Hepatocyte (in vitro differentiated cells): Measurements from ENCODE around the gene CCDC187. TPM values are rescaled to one million over a fixed set of nuclear protein-coding genes. Genes with fewer than 3 reads are reported as not detected.

Source experiments
- DNase-seq: peaks from one replicate; pipeline ENCODE4 v3.0.0-alpha.2; 2016; ENCODE audit warnings: low spot score
- H2AFZ ChIP-seq: fragments of 200-600 bp; sonication (generic); 2 replicates; pipeline ENCODE4 v1.6.0; 2016; ENCODE audit warnings: antibody characterized with exemption, mild to moderate bottlenecking
- H3K27ac ChIP-seq: fragments of 200-600 bp; sonication (generic); 2 replicates; pipeline ENCODE4 v1.5.1; 2016; ENCODE audit warnings: mild to moderate bottlenecking
- H3K27me3 ChIP-seq: fragments of 200-600 bp; sonication (generic); 2 replicates; pipeline ENCODE4 v1.6.1; 2016
- H3K36me3 ChIP-seq: fragments of 200-600 bp; sonication (generic); replicated peaks from 2 replicates; pipeline ENCODE4 v1.5.1; 2016; ENCODE audit warnings: low read depth; ENCODE audit not compliant: insufficient read depth
- H3K4me1 ChIP-seq: fragments of 200-600 bp; sonication (generic); 2 replicates; pipeline ENCODE4 v1.5.1; 2016; ENCODE audit warnings: mild to moderate bottlenecking, moderate library complexity; ENCODE audit not compliant: insufficient read depth
- H3K4me2 ChIP-seq: fragments of 200-600 bp; sonication (generic); 2 replicates; pipeline ENCODE4 v1.6.0; 2016
- H3K4me3 ChIP-seq: fragments of 200-600 bp; sonication (generic); 2 replicates; pipeline ENCODE4 v1.5.1; 2016; ENCODE audit warnings: mild to moderate bottlenecking
- H3K79me2 ChIP-seq: fragments of 200-600 bp; sonication (generic); 2 replicates; pipeline ENCODE4 v1.6.0; 2017; ENCODE audit warnings: mild to moderate bottlenecking
- H3K9me2 ChIP-seq: fragments of 200-600 bp; sonication (generic); replicated peaks from 2 replicates; pipeline ENCODE4 v1.6.0; 2017; ENCODE audit warnings: mild to moderate bottlenecking; ENCODE audit not compliant: insufficient read depth
- H3K9me3 ChIP-seq: fragments of 200-600 bp; sonication (generic); 2 replicates; pipeline ENCODE4 v1.5.1; 2016; ENCODE audit warnings: low read depth, mild to moderate bottlenecking
- H4K20me1 ChIP-seq: fragments of 200-600 bp; sonication (generic); 2 replicates; pipeline ENCODE4 v1.6.0; 2016; ENCODE audit warnings: mild to moderate bottlenecking; ENCODE audit not compliant: insufficient read depth, poor library complexity, severe bottlenecking
- EZH2 ChIP-seq: fragments of 200-600 bp; sonication (generic); IDR thresholded peaks from 2 replicates; pipeline ENCODE4 v1.6.1; 2016; ENCODE audit warnings: antibody characterized with exemption, mild to moderate bottlenecking, borderline replicate concordance
- EZH2phosphoT487 ChIP-seq: fragments of 200-600 bp; sonication (generic); IDR thresholded peaks from one replicate; pipeline ENCODE4 v1.6.1; 2018; ENCODE audit warnings: antibody characterized with exemption, mild to moderate bottlenecking, low read depth, moderate library complexity; ENCODE audit not compliant: unreplicated experiment, severe bottlenecking
- WGBS: methylation state at CpG from one replicate; pipeline ENCODE4 v1.1.6; 2016; ENCODE audit warnings: low lambda C conversion rate; ENCODE audit errors: missing lambda C conversion rate; 5-methylcytosine and 5-hydroxymethylcytosine counted together
- polyA plus RNA-seq: library from polyadenylated mRNA; unstranded; fragments of >200 nt; fragmentation: Nextera tagmentation; extraction: Ambion mirVana; gene quantifications from 2 replicates; pipeline ENCODE4 v1.2.1, GENCODE V29; 2016
- total RNA-seq: library from RNA; depleted of rRNA; stranded (reverse); fragments of >200 nt; gene quantifications from 2 replicates; pipeline ENCODE4 v1.2.3, GENCODE V29; 2014
- TF ChIP-seq, protein P1 (sequence below): fragments of 200-600 bp; sonication (generic); IDR thresholded peaks from 2 replicates; pipeline ENCODE4 v1.5.1; 2016; ENCODE audit warnings: antibody characterized with exemption, mild to moderate bottlenecking; ENCODE audit not compliant: poor library complexity

Gene CCDC187
- total and polyA plus RNA-seq, 2 experiments from 2014 or later, result 0.60 to 0.75 TPM

DNA sequence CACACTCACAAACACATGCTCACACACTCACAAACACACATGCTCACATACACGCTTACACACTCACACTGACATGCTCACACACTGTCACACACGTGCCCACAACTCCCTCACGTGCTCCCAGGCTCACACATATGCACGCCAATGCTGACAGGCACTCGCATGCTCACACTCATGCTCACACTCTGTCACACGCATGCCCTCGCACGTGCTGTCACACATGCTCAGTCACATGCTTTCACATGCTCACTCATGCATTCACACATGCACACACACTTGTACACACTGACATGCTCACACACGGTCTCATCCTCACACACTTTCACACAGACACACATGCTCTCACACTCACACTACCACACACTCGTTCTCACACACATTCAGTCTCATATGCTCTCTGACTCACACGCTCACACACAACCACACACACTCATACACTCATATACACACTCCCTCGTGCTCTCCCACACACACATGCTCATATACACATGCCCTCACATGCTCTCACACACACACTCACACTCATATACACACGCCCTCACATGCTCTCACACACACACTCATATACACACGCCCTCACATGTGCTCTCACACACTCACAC lies 10.3 kb downstream of the CCDC187 start:
- H3K27ac ChIP-seq, result no peak overlapping the region
- H3K27me3 ChIP-seq, result no peaks in the 10 kb centered on the region
- H3K4me2 ChIP-seq, result no peak overlapping the region
- no peak for DNase-seq
- WGBS, result 92% methylated on average over 14 of the region's 14 CpGs
- no peaks in the 10 kb centered on the region for H3K36me3 ChIP-seq
- H4K20me1 ChIP-seq, result no peaks in the 10 kb centered on the region
- H3K4me3 ChIP-seq, result no peak overlapping the region
- no peaks in the 10 kb centered on the region for H3K9me2 ChIP-seq
- H3K9me3 ChIP-seq, result no peaks in the 10 kb centered on the region
- peaks cover 3% of the 10 kb centered on the region for H3K4me1 ChIP-seq
- no peak for TF ChIP-seq EZH2
- TF ChIP-seq, protein P1, sequence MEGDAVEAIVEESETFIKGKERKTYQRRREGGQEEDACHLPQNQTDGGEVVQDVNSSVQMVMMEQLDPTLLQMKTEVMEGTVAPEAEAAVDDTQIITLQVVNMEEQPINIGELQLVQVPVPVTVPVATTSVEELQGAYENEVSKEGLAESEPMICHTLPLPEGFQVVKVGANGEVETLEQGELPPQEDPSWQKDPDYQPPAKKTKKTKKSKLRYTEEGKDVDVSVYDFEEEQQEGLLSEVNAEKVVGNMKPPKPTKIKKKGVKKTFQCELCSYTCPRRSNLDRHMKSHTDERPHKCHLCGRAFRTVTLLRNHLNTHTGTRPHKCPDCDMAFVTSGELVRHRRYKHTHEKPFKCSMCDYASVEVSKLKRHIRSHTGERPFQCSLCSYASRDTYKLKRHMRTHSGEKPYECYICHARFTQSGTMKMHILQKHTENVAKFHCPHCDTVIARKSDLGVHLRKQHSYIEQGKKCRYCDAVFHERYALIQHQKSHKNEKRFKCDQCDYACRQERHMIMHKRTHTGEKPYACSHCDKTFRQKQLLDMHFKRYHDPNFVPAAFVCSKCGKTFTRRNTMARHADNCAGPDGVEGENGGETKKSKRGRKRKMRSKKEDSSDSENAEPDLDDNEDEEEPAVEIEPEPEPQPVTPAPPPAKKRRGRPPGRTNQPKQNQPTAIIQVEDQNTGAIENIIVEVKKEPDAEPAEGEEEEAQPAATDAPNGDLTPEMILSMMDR, result no peak
- TF ChIP-seq EZH2phosphoT487, result no peak
- no peaks in the 10 kb centered on the region for H3K79me2 ChIP-seq
- H2AFZ ChIP-seq, result no peak overlapping the region

DNA sequence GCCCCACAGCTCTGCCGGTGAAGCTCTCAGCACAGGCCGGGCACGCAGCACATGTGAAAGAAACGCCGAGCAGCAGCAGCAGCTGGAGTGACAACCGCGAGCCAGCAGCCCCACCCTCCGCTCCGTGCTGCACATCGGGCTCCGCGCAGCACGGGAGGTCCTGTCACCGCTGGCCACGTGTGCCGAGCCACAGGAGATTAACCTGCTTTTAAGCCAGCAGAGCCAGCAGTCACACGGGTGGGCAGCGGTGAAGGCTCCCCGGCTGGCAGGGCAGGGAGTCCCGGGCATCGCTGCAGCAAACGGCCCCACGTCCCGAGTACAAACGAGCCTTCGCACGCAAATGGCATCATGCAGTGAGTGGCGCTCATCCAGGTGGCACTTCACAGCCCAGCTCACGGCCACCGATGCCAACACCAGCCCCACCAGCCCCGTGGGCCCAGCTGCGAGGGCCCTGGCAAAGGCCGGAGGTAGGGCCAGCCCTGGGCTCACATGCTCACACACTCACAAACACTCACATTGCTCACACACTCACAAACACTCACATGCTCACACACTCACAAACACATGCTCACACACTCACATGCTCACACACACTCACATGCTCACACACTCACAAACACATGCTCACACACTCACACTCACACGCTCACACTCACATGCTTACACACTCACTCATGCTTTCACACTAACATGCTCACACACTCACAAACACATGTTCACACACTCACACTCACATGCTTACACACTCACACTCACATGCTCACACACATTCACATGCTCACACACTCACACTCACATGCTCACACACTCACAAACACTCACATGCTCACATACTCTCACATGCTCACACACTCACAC lies 11.1 kb downstream of the CCDC187 start:
- no peaks in the 10 kb centered on the region for H3K9me3 ChIP-seq
- H3K9me2 ChIP-seq, result no peaks in the 10 kb centered on the region
- H3K27ac ChIP-seq, result no peak overlapping the region
- H3K4me1 ChIP-seq, result peaks cover 3% of the 10 kb centered on the region
- H3K4me3 ChIP-seq, result no peak overlapping the region
- H3K27me3 ChIP-seq, result no peaks in the 10 kb centered on the region
- no peak overlapping the region for H2AFZ ChIP-seq
- no peak for DNase-seq
- H4K20me1 ChIP-seq, result no peaks in the 10 kb centered on the region
- H3K36me3 ChIP-seq, result no peaks in the 10 kb centered on the region
- H3K4me2 ChIP-seq, result no peak overlapping the region
- TF ChIP-seq, protein P1, result no peak
- TF ChIP-seq EZH2phosphoT487 (no peak), EZH2 (no peak)
- WGBS, result 84% methylated on average over 25 of the region's 34 CpGs
- no peaks in the 10 kb centered on the region for H3K79me2 ChIP-seq

DNA sequence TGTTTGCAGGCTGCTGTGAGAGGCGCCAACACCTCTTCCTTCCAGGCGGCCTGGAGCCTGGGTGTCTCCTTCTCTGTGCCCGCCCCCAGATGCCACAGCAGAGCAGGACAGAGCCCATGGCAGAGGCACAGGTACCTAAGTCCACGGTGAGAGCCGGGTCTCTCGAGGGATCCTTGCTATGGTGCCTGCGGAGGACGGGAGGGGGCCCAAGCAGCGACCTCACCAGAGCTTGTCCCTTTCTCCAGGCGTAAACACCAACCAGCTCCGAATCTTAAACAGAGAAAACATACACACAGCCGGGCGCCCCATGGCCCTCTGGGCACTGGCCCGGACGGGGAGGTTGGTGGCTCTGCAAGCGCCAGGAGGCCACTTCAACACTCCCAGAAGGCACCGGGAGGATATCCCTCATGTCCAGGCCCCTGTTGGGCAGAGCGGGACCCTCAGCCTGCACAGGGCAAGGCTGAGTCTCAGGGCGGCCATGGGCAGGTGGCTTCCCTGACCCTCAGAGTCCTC lies 11.8 kb downstream of the CCDC187 start:
- Histone ChIP-seq H3K9me2 (no peaks in the 10 kb centered on the region), H3K27ac (no peak overlapping the region), H3K4me3 (no peak overlapping the region), H3K27me3 (no peaks in the 10 kb centered on the region), H4K20me1 (no peaks in the 10 kb centered on the region), H3K9me3 (no peaks in the 10 kb centered on the region), H3K36me3 (no peaks in the 10 kb centered on the region), H3K79me2 (no peaks in the 10 kb centered on the region), H3K4me1 (peaks cover 3% of the 10 kb centered on the region), H3K4me2 (no peak overlapping the region), H2AFZ (no peak overlapping the region)
- TF ChIP-seq EZH2phosphoT487, result no peak
- TF ChIP-seq, protein P1, result no peak
- TF ChIP-seq EZH2, result no peak
- DNase-seq, result no peak
- 89% methylated on average over 19 of the region's 19 CpGs for WGBS
